Neural cell (in vitro differentiated cells): ENCODE data around the gene TSPEAR. TPM values are rescaled to one million over a fixed set of nuclear protein-coding genes. Genes with fewer than 3 reads are reported as not detected.

Source experiments
- H2AFZ ChIP-seq: fragments of 200-600, 300-800 bp; sonication (generic), shearing (Covaris generic); 2 replicates; pipeline ENCODE4 v1.6.0; 2014; ENCODE audit warnings: low read depth, mild to moderate bottlenecking, antibody characterized with exemption, low read length, moderate library complexity
- H3F3A ChIP-seq: fragments of 200-600 bp; shearing (Covaris generic); 2 replicates; pipeline ENCODE4 v1.6.1; 2016; ENCODE audit warnings: mild to moderate bottlenecking, moderate library complexity, mixed read lengths, antibody characterized with exemption, low read length; ENCODE audit not compliant: insufficient read depth, poor library complexity, severe bottlenecking
- H3K27ac ChIP-seq: fragments of 200-600, 300-800 bp; sonication (generic), shearing (Covaris generic); 2 replicates; pipeline ENCODE4 v1.5.1; 2014; ENCODE audit warnings: mild to moderate bottlenecking, low read length, moderate library complexity
- H3K27me3 ChIP-seq: fragments of 300-800, 200-600 bp; sonication (generic), shearing (Covaris generic); 2 replicates; pipeline ENCODE4 v1.6.0; 2014; ENCODE audit warnings: mild to moderate bottlenecking, low read depth, low read length, moderate library complexity; ENCODE audit not compliant: insufficient read depth
- H3K36me3 ChIP-seq: fragments of 300-800, 200-600 bp; sonication (generic), shearing (Covaris generic); 2 replicates; pipeline ENCODE4 v1.5.1; 2014; ENCODE audit warnings: mild to moderate bottlenecking, antibody characterized with exemption, low read length, moderate library complexity; ENCODE audit not compliant: insufficient read depth
- H3K4me2 ChIP-seq: fragments of 300-800, 200-600 bp; sonication (generic), shearing (Covaris generic); 2 replicates; pipeline ENCODE4 v1.6.0; 2014; ENCODE audit warnings: mild to moderate bottlenecking, low read length
- H3K4me3 ChIP-seq: fragments of 300-800, 200-600 bp; sonication (generic), shearing (Covaris generic); 2 replicates; pipeline ENCODE4 v1.5.1; 2014; ENCODE audit warnings: mild to moderate bottlenecking, low read length, moderate library complexity
- H3K79me2 ChIP-seq: fragments of 200-600 bp; shearing (Covaris generic); replicated peaks from 2 replicates; pipeline ENCODE4 v1.6.0; 2014; ENCODE audit warnings: mild to moderate bottlenecking, low read length, moderate library complexity; ENCODE audit not compliant: insufficient read depth
- H3K9ac ChIP-seq: fragments of 300-800, 200-600 bp; sonication (generic), shearing (Covaris generic); 2 replicates; pipeline ENCODE4 v1.6.1; 2016; ENCODE audit warnings: mild to moderate bottlenecking, low read length, mixed read lengths
- H3K9me2 ChIP-seq: fragments of 200-600 bp; shearing (Covaris generic); 2 replicates; pipeline ENCODE4 v1.6.1; 2016; ENCODE audit warnings: mild to moderate bottlenecking, low read length, mixed read lengths; ENCODE audit not compliant: insufficient read depth
- H3K9me3 ChIP-seq: fragments of 200-600, 300-800 bp; sonication (generic), shearing (Covaris generic); 2 replicates; pipeline ENCODE4 v1.6.1; 2016; ENCODE audit warnings: mild to moderate bottlenecking, mixed run types, low read length, moderate library complexity, mixed read lengths
- H4K20me1 ChIP-seq: fragments of 200-600 bp; shearing (Covaris generic); 2 replicates; pipeline ENCODE4 v1.6.1; 2016; ENCODE audit warnings: mild to moderate bottlenecking, mixed run types; ENCODE audit not compliant: insufficient read depth
- EP300 ChIP-seq: fragments of 450-650 bp; conservative IDR thresholded peaks from 2 replicates; pipeline ENCODE4 v1.6.1; 2014; ENCODE audit warnings: antibody characterized with exemption, mild to moderate bottlenecking, moderate library complexity; ENCODE audit not compliant: poor library complexity, severe bottlenecking
- EZH2 ChIP-seq: fragments of 200-600, 300-800 bp; shearing (Covaris generic), sonication (generic); IDR thresholded peaks from 2 replicates; pipeline ENCODE4 v1.6.1; 2014; ENCODE audit warnings: antibody characterized with exemption, low read length, borderline replicate concordance, mild to moderate bottlenecking; ENCODE audit not compliant: insufficient read depth, poor library complexity, severe bottlenecking
- MXI1 ChIP-seq: fragments of 450-650 bp; conservative IDR thresholded peaks from 2 replicates; pipeline ENCODE4 v1.6.1; 2014; ENCODE audit warnings: antibody characterized with exemption, mild to moderate bottlenecking; ENCODE audit not compliant: poor library complexity, severe bottlenecking
- POLR2AphosphoS5 ChIP-seq: IDR thresholded peaks from 2 replicates; pipeline ENCODE4 v1.6.1; 2012
- RAD21 ChIP-seq: fragments of 450-650 bp; conservative IDR thresholded peaks from 2 replicates; pipeline ENCODE4 v1.6.1; 2014; ENCODE audit warnings: antibody characterized with exemption, mild to moderate bottlenecking, moderate library complexity
- SMC3 ChIP-seq: fragments of 450-650 bp; conservative IDR thresholded peaks from 2 replicates; pipeline ENCODE4 v1.6.1; 2014; ENCODE audit warnings: antibody characterized with exemption, mild to moderate bottlenecking, moderate library complexity; ENCODE audit not compliant: poor library complexity
- TAF1 ChIP-seq: IDR thresholded peaks from 2 replicates; pipeline ENCODE4 v1.6.1; 2012; ENCODE audit warnings: low read depth
- polyA plus RNA-seq: library from polyadenylated mRNA; depleted of rRNA; stranded (reverse); fragments of >200 nt; gene quantifications from 2 replicates; pipeline ENCODE4 v1.2.3, GENCODE V29; 2014
- TF ChIP-seq, protein P1 (sequence below): fragments of 450-650 bp; IDR thresholded peaks from 2 replicates; pipeline ENCODE4 v1.5.1; 2014; ENCODE audit warnings: antibody characterized with exemption, mild to moderate bottlenecking, moderate library complexity; ENCODE audit not compliant: poor library complexity, severe bottlenecking
- TF ChIP-seq, protein P2 (sequence below): IDR thresholded peaks from 2 replicates; pipeline ENCODE4 v1.6.1; 2012; ENCODE audit warnings: borderline replicate concordance

TSPEAR gene
- polyA plus RNA-seq, 1 donor from 2014 or later: 0.19 TPM

DNA sequence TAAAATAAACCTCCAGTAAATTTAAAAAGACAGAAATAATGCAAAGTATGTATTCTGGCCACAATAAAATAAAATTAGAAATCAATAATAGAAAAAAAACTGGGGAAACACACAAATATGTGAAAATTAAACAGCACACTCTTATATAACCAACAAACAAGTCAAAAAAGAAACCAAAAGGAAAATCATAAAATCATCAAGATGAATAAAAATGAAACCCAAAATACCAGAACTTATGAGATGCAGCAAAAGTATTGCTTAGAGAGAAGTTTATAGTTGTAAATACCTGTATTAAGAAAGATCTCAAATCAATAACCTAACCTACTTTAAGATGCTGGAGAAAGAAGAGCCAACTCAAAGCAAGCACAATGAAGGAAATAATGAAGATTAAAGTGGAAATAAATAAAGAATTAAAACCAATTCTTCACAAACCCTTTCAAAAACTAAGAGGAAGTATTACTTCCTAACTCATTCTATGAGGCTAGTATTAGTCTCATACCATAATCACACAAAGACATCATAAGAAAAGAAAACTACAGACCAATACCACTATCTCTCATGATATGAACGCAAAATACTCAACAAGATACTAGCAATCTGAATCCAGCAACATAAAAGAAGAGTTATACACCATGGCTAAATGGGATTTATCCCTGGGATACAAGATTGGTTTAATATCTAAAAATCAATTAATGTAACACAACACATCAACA, 146.3 kb downstream of the TSPEAR start:
- no peak overlapping the region for H2AFZ ChIP-seq
- H3K27ac ChIP-seq: no peak overlapping the region
- no peak overlapping the region for H3K4me3 ChIP-seq
- no peaks in the 10 kb centered on the region for H3K27me3 ChIP-seq
- no peak overlapping the region for H3K9ac ChIP-seq
- no peaks in the 10 kb centered on the region for H3K79me2 ChIP-seq
- no peaks in the 10 kb centered on the region for H3K9me3 ChIP-seq
- no peaks in the 10 kb centered on the region for H4K20me1 ChIP-seq
- no peaks in the 10 kb centered on the region for H3K36me3 ChIP-seq
- no peaks in the 10 kb centered on the region for H3K9me2 ChIP-seq
- no peak overlapping the region for H3K4me2 ChIP-seq
- no peaks in the 10 kb centered on the region for H3F3A ChIP-seq
- TF ChIP-seq MXI1 (no peak), EP300 (no peak), RAD21 (no peak), TAF1 (no peak), POLR2AphosphoS5 (no peak), SMC3 (no peak), EZH2 (no peak)
- TF ChIP-seq, protein P1, sequence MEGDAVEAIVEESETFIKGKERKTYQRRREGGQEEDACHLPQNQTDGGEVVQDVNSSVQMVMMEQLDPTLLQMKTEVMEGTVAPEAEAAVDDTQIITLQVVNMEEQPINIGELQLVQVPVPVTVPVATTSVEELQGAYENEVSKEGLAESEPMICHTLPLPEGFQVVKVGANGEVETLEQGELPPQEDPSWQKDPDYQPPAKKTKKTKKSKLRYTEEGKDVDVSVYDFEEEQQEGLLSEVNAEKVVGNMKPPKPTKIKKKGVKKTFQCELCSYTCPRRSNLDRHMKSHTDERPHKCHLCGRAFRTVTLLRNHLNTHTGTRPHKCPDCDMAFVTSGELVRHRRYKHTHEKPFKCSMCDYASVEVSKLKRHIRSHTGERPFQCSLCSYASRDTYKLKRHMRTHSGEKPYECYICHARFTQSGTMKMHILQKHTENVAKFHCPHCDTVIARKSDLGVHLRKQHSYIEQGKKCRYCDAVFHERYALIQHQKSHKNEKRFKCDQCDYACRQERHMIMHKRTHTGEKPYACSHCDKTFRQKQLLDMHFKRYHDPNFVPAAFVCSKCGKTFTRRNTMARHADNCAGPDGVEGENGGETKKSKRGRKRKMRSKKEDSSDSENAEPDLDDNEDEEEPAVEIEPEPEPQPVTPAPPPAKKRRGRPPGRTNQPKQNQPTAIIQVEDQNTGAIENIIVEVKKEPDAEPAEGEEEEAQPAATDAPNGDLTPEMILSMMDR: no peak
- TF ChIP-seq, protein P2, sequence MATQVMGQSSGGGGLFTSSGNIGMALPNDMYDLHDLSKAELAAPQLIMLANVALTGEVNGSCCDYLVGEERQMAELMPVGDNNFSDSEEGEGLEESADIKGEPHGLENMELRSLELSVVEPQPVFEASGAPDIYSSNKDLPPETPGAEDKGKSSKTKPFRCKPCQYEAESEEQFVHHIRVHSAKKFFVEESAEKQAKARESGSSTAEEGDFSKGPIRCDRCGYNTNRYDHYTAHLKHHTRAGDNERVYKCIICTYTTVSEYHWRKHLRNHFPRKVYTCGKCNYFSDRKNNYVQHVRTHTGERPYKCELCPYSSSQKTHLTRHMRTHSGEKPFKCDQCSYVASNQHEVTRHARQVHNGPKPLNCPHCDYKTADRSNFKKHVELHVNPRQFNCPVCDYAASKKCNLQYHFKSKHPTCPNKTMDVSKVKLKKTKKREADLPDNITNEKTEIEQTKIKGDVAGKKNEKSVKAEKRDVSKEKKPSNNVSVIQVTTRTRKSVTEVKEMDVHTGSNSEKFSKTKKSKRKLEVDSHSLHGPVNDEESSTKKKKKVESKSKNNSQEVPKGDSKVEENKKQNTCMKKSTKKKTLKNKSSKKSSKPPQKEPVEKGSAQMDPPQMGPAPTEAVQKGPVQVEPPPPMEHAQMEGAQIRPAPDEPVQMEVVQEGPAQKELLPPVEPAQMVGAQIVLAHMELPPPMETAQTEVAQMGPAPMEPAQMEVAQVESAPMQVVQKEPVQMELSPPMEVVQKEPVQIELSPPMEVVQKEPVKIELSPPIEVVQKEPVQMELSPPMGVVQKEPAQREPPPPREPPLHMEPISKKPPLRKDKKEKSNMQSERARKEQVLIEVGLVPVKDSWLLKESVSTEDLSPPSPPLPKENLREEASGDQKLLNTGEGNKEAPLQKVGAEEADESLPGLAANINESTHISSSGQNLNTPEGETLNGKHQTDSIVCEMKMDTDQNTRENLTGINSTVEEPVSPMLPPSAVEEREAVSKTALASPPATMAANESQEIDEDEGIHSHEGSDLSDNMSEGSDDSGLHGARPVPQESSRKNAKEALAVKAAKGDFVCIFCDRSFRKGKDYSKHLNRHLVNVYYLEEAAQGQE: no peak

DNA sequence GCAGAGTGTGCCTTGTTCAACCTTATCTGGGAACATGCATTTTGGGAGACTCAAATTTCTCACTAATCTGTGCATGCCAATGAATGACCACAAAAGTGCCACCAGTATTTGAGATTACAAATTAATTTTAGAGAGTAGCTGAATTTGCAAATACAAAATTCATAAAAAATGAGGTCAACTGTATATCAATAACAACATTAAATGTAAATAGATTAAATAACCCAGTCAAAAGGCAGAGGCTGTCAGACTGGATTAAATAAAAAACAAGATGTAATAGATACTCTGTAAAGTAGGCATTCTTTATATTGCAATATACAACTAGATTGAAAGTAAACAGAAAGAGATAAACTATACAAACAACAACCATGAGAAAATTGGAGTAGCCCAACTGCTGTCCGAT, 147.3 kb downstream of the TSPEAR start:
- no peaks in the 10 kb centered on the region for H3K9me2 ChIP-seq
- H3K4me2 ChIP-seq: no peak overlapping the region
- H3K79me2 ChIP-seq: no peaks in the 10 kb centered on the region
- TF ChIP-seq, protein P1: no peak
- H4K20me1 ChIP-seq: no peaks in the 10 kb centered on the region
- H3K4me3 ChIP-seq: no peak overlapping the region
- H3K9me3 ChIP-seq: no peaks in the 10 kb centered on the region
- H3K36me3 ChIP-seq: no peaks in the 10 kb centered on the region
- no peak overlapping the region for H2AFZ ChIP-seq
- H3K9ac ChIP-seq: no peak overlapping the region
- no peaks in the 10 kb centered on the region for H3K27me3 ChIP-seq
- H3K27ac ChIP-seq: no peak overlapping the region
- H3F3A ChIP-seq: no peaks in the 10 kb centered on the region
